ENCODE results near the gene SPTAN1.
A peak's percentile ranks its signal among the peaks of the same experiment; 100 is the strongest.
"Not testable (repeated sequence)": the region's sequence is repeated elsewhere in the genome, so short reads cannot be mapped to it uniquely, and the experiment has no call there.

The SPTAN1 gene

DNA sequence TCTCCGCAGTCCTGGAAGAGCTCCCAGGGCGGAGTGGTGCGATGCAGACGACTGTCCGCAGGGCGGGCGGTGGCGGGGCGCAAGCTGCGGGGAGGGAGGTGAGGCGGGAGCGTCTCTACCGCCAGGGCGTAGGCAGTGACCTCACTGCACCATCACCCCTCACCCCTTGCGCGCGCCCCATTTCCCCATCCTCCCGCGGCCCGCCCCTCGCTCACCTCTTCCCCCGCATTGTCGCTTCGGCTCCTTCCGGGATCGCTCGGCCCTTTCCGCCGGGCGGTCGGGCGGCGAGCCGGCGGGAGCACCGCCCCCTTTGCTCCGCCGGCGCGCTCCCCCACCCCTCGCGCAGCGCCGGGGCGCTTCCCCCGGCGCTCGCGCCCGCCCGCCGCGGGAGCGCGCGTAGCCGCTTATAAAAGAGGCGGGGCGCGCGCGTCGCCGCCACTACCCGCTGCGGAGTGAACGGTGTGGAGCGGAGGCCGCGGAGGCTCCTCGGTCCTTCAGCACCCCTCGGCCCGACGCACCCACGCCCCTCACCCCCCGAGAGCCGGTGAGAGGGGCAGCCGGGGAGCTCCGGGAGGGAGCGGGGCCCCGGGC lies at the start of gene SPTAN1:
Gene SPTAN1 (plus strand): TSS at position 435 of the 591 bp plus-strand sequence. CDS start 14,154 bp downstream, outside the sequence.
- peak; percentile 90 for DNase-seq (ENCODE audit: low read depth)

DNA sequence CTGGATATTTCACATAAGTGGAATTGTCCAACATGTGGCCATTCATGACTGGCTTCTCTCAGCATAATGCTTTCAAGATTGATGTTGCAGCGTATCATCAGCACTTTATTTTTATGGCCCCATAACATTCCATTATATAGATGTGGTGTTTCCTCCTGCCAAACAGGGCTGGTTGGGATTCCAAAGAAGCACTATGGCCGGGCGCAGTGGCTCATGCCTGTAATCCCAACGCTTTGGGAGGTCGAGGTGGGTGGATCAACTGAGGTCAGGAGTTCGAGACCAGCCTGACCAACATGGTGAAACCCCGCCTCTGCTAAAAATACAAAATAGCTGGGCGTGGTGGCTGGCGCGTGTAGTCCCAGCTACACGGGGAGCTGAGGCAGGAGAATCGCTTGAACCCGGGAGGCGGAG lies 49.0 kb upstream of the SPTAN1 start:
- not testable (repeated sequence) for DNase-seq (ENCODE audit: low read depth)

DNA sequence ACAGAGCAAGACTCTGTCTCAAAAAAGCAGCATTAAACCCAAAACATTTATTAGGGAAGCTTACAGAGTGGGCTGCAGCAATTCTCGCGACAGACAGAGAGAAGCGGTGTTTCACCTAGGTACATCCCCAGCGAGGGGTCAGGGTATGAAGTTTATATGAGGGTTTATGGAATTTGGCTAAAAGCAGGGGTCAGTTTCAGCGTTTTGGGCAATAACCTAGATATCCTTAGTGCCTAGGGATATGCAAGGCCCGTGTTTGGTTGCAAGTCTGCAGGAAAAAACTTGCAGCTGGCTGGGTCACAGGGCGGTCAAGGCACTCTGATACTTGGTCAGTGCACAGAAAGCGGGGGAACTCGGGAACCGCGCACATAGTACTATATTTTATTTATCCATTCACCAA lies 48.5 kb upstream of the SPTAN1 start:
- DNase-seq (ENCODE audit: low read depth), result no peak

DNA sequence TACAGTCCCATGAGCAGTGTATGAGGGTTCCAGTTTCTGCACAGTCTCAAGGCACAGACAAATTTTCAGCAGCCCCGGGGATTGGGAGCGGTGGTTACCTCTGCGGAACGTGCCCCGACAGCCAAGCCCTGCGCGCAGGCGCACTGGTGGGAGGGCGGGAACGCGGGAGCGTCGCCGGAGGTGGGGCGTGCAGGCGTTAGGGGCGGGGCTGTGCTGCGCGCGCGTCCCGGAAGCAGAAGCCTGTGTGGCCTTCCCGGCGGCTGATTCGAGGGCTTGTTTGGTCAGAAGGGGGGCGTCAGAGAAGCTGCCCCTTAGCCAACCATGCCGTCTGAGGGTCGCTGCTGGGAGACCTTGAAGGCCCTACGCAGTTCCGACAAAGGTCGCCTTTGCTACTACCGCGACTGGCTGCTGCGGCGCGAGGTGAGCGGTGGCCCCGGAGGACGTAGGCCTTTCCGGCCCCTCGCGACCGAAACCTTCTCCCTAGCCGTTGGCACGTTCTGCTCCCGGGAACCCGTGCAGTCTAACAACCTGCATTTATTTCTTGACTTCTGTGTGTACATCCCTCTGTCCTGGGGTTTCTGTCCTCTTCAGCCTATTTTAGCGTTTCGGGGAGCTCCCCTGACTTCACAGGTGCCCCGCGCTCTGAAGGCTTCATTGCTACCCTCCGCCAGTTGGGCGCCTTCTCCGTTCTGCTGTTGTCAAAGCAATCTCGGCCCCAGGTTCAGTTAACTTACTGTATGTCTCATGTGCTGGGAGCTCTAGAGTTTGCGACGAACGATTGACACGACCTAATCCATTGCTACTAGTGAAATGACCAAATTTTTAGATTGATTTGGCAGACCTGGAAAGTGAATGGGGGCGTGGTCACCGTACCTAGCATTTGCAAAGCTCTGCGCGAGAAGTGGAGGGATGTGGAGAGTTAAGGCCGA lies 47.6 kb upstream of the SPTAN1 start, which contains the start of gene GLE1:
Gene GLE1 (plus strand): TSS at position 235 of the 929 bp plus-strand sequence. CDS start 87 bp downstream, at position 322.
- DNase-seq (ENCODE audit: low read depth), result peak; percentile 97

DNA sequence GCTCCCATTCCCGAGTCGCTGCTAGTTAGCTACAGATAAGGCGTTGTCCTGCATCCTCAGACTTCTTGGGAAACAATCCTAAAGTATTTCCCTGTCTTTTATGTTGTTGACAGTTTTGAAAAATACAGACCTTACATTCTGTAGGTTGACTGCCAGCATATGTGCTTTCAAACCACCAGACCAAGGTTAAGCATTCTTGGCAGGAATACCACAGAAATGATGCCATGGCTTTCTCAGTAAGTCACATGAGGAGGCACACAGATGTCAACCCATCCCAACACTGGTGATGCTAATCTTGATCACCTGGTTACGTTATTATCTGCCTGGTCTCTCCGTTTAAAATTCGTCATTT lies 47.0 kb upstream of the SPTAN1 start:
- DNase-seq (ENCODE audit: low read depth), result no peak

DNA sequence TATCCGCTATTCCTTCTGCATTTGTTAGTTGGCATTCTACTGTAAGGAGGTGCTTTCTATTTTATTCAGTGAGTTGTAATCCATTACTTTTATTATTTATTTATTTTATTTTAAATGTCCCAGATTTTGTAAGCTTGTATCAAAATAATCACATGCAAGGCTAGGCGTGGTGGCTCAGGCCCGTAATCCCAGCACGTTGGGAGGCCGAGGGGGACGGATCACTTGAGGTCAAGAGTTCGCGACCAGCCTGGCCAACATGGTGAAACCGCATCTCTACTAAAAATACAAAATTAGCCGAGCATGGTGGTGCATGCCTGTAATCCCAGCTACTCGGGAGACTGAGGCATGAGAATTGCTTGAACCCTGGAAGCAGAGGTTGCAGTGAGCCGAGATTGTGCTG lies 46.5 kb upstream of the SPTAN1 start:
- not testable (repeated sequence) for DNase-seq (ENCODE audit: low read depth)

DNA sequence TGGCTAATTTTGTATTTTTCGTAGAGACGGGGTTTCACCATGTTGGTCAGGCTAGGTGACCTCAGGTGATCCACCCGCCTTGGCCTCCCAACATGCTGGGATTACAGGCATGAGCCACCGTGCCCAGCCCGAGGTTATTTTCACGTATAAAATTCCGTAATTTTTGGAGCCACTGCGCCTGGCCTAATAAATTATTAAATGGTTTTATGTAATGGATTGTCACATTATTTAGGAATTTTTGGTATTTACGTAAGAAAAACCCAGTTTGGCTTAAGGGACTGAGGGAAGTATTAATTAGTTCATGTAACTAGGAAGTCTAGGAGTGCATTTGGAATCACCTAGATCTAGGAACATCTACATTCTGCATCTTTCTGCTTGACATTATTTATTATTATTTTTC lies 39.6 kb upstream of the SPTAN1 start:
- DNase-seq (ENCODE audit: low read depth), result no peak

DNA sequence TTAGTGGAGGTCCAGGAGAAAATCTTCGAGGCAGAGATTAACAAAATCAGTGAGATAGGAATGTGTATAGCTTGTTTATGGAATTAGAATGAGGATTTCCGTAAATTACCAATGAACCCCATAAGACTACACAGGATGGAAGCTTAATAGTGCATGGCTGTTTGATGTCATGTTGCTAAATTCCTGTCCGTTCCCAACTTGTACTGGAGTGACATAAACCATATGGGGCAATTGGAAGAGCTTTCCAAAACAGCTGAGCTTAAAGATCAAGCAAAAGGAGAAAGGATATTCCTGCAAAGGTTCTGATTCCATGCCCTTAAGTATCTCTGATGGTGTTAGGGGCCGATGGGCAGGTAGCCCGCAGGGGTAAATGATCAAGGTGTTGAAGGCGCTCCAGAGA lies 30.4 kb upstream of the SPTAN1 start:
- DNase-seq (ENCODE audit: low read depth), result no peak

DNA sequence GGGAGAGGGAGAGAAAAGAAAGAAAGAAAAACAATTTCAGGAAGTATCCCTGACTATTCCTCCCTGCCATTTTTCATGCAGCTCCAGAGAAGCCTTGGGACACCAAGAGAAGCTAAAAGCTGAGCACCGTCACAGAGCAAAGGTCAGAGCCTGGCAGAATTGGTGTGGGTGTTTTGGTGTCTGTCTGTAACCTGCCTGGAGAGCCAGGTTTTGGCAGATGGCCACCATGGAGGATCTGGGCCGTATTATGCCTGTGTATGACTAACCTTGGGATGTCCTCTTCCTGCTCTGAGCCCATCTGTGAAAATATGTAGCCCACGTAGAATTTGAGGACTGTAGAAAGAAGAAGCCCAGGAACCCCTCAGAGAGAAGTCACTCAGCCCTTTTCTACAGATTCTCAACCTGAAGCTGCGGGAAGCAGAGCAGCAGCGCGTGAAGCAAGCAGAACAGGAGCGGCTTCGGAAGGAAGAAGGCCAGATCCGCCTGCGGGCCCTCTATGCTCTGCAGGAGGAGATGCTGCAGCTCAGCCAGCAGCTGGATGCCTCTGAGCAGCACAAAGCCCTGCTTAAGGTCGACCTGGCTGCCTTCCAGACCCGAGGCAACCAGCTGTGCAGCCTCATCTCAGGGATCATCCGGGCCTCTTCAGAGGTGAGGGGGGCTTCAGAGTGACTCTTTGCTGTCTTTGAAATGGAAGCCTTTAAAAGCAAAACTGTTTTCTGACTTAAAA lies 29.0 kb upstream of the SPTAN1 start:
- DNase-seq (ENCODE audit: low read depth), result no peak

DNA sequence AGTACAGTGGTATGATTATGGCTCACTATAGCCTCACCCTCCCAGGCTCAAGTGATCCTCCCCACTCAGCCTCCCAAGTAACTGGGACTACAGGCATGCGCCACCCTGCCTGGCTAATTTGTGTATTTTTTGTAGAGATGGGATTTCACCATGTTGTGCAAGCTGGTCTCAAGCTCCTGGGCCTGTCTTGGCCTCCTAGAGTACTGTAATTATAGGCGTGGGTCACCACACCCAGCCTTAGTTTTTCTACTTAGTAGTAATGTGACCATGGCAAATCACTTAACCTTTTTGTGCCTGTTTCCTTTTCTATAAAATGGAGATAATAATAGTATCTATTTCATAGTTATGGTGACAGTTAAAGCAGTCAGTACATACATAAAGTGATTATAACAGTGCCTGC lies 25.7 kb upstream of the SPTAN1 start:
- DNase-seq (ENCODE audit: low read depth), result no peak

DNA sequence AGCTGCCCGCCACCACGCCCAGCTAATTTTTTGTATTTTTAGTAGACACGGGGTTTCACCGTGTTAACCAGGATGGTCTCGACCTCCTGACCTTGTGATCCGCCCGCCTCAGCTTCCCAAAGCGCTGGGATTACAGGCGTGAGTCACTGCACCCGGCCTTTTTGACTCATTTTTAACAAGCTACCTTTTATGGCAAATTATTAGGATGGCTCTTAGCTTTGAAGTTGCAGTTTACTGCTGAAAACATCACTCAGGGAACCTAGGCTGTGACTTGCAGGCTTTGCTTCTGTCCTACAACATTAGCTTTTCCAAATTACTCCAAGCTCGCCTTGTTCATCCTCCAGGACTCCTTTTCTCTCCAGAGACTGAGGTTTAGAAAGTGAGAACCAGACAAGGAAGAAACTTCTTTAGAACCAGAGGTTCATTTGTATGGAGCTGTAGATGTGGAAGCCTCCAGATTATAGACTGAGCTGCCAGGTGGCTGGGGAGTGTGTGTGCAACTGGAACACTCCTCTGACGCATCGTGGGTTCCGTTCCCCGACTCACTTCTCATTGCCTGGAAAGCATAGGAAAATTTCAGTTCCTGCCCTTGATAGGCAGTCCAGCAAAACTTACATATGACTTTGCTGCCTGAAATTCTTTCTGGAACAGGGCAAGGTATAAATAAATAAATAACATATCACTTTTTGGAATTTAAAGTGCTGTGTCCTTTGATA lies 23.8 kb upstream of the SPTAN1 start:
- DNase-seq (ENCODE audit: low read depth), result no peak

DNA sequence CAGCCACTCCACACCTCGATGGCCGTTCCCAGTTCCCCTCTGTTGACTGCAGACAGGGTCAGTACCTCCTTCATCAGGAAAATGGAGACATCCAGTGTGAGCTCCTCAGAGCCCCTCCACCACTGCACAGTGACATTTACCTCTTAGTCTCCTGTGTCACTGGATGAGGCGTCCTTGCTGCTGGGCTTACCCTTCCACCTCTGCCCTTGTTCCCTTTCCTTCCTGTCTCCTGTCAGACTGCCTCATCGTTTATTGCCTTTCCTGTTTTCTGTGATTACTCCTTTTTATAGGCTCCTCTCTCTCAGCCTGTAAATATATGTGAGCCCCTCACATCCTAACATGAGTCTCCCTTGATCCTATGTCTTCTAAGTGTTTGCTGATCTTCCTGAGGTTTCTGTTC lies 23.2 kb upstream of the SPTAN1 start:
- DNase-seq (ENCODE audit: low read depth), result no peak

DNA sequence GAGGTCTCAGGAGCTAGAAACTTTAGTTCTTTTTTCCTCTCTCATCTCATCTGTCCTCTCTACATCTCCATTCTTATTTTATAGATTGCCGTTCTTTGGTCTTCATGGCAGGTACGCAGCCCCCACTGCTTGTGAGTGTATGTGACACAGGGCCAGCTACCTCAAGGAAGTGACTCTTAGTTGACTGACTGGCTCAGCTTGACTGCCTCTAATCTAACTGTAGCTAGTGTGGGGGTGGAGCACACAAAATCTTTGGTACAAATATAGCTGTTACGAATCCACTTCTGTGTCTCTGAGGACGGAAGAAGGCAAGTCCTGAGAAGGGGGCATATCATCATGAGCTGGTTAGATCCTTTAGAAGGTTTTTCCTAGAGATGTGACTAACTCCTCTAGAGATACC lies 19.8 kb upstream of the SPTAN1 start:
- DNase-seq (ENCODE audit: low read depth), result no peak

DNA sequence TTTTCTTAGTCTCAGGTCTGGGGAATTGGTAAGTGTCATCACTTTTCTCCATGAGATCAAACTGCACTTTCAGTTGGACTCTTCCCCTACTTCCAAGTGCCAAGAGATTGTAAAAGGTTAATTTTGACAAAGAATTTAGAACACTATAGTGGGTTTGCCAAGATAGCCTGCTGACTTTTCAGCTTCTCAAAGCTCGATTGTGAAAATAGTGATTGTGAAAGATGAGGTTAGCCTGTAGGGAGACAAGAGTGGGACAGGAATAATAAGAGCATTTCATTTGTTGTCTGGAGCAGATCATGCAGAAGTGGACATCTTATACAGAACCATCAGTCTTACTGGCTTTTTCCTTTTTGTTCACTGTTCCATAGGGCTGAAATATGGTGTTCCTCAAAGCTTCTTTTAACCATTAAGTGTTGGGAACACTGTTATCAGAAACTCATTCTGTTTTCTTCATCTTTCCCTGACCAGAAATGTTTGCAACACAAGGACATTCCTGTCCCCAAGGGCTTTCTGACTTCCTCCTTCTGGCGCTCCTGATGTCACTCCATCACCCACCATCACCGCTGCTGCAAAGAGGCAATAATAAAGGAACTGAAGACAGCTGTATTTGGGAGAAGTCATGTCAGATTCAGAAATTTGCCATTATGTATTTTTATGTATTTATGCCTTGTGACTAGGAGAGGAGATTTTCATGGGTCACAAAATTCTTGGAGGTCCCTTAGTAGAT lies 11.6 kb upstream of the SPTAN1 start:
- no peak for DNase-seq (ENCODE audit: low read depth)

DNA sequence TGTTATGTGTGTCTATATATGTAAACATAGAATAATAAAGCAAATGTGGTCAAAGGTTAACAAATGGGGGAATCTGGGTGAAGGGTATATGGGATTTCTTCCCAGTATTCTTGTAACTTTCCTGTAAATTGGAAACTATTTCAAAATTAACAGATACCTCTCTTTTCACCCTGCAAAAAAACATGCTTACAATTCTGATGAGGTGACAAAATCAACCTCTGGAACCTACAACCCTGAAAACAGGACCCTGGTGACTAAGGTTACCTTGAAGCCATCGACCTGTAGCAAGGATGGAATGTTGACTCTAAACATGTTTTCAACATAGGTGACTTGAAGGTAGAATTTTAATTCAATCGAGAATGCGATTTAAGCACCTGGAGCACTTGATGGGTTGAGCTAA lies 5.9 kb upstream of the SPTAN1 start:
- DNase-seq (ENCODE audit: low read depth), result no peak

DNA sequence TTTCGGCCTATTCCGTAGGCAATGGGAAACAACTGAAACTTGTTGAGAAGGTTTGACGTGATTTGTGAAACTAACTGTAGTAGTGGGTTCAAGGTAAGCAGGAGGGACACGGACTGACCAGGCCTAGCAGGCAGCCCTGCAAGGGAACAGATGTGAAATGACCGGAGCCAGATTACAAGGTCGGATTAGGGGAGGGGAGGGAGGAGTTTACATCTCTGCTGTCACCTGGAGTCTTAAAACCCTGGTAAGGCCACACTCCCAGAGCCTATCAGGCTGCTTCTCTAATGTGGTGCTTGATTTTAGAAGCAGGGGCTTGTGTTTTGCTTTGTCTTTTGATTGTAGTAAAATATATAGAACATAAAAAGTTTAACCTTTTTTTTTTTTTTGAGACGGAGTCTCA lies 3.5 kb upstream of the SPTAN1 start:
- DNase-seq (ENCODE audit: low read depth), result no peak

DNA sequence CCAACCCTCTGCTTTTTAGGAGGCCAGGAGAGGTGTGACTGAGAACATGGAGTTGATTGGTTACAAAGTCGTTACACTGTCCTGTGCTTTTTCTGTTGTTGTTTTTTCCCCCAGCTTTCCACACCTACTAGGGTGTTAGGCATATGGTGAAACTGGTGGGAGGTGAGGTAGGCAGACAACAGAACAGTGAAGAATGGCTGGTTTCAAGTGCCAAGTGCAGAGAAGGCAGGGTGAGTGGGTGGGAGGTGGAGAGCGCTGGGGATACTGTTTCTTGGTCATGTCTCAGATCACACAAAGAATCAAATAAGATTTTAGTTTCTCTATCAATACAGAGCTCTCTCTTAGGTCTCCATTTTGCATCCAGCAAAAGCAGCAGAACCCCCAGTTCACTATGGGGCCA lies 2.2 kb upstream of the SPTAN1 start:
- DNase-seq (ENCODE audit: low read depth), result peak; percentile 37

DNA sequence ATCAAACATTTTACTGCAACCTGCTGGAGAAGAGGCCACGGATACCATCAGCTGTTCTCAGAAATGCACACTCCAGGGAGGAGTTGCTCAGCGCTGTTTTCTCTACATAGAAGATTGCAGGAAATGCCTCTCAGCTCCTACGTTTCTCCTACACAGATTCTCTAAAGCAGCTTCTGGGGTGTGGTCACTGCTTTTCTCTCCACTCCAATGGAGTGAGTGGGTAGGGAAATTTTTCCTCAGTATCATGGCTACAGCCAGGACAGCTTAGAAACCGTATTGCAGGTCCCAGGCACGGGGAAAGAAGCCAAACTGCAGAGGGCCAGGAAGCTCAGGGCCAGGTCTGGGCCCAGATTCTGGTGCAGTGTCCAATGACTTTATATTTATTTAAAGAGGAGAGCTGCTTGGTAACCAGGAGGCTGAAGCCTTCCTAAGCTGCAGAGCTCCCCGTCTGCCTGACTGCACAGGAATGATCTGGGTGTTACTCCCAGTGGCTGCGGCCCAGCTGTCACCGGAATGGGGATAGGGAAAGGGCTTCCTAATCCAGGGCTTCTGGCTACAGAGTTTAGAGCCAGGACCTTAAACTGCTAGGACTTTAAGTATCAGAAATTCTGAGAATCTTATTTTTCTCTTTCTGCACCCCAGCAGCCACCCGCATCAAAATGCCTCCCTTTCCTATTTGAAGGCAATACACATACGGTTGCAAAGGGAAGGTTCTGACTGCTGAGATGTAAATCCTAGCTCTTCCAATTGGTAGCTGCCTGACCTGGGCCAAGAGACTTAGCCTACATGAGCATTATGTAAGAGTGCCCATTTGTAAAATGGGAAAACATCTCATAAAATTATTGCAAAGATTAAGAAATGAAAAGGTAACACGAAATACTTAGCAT lies 1.4 kb upstream of the SPTAN1 start:
- DNase-seq (ENCODE audit: low read depth), result no peak

DNA sequence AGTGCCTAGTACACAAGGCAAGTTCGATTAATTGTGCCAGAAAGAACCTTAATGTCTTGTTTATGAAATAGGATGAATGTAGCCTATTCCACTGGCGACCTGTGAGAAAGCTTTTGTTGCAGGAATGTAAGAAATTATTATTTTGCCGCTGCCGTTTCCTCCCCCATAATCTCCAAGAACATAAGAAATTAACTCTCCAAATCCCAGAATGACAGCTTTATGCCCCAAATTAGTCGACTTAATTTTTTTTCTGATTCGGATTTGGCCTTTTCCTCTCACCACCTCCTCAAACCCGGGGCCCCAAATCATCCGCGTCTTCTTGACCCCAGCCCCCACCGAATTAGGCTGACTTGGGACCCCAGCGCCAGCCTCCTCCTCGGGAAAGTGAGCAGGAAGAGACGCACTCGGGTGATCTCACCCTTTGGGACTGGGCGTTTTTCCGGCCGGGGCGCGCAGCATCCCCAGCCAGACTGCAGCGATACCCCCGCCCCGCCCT lies 682 bp upstream of the SPTAN1 start:
- DNase-seq (ENCODE audit: low read depth), result no peak

DNA sequence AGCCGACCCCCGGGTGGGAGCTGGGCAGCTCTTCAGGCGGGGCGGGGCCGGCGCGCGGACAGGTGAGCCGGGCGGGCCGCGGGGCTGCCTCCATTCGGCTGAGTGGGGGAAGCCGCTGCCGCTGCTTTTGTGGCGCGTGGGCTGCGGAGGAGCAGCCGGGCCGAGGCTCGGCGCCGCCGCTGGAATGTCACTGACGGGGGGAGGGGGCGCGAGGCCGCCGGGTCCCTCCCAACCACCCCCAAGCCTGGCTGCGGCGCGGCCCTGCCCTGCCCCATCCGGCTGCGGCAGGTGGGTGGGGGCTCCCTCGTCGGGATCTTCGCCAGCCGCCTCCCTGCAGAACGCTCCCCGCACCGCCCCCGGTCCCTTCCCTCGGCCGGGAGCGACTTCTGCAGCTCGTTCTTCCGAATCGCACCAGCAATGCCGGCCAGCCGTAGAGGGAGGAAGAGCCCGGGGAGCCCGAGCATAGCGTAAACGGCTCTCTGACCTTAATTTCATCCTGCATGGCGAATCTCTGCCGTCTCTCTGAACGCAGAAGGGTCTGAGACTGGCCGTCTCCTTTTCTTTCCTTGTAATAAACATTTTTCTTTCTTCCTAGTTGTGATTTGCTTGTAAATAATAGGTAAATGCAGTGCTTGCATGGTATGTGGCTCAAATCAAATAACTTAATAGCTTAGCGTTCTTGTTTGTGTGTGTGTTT lies 505 bp downstream of the SPTAN1 start:
- DNase-seq (ENCODE audit: low read depth), result peak; percentile 41

Data from activated T-helper 9 cell treated with anti-CD3 and anti-CD28 coated beads, Interleukin-2, amount 50 U/mL, for 16 hours (primary cell).